ENCODE results near the gene PAOX. TPM values are rescaled to one million over a fixed set of nuclear protein-coding genes. Genes with fewer than 3 reads are reported as not detected.

Gene PAOX
- total and polyA plus RNA-seq, 9 of the 15 experiments (the other 6 are each of a cell fraction or from before 2014, with no cell fraction given), result 0.80 to 6.4 (median 2.6) TPM

- TF ChIP-seq TAF9B (IDR thresholded peaks at IDR 0.05; ENCODE audit: partially characterized antibody), result no peak
- TF ChIP-seq ARNT (IDR thresholded peaks at IDR 0.05), result no peak
- TF ChIP-seq L3MBTL2 (IDR thresholded peaks at IDR 0.05), result peak; percentile 85
- 0 out of 2 replicates have a peak, but pooled peaks have one; percentile 33 for TF ChIP-seq POLR2AphosphoS5 (IDR thresholded peaks at IDR 0.05; ENCODE audit: control insufficient read depth, insufficient read depth, low read depth, low read length)
- no peak; the same call in 1 of the 2 replicates for TF ChIP-seq ELF1 (tag; IDR thresholded peaks at IDR 0.05)
- no peak for TF ChIP-seq PYGO2 (tag; IDR thresholded peaks at IDR 0.05)
- TF ChIP-seq HNRNPL (IDR thresholded peaks at IDR 0.05; ENCODE audit: low read depth, low read length), result no peak
- TF ChIP-seq AFF4 (CRISPR knock-in tag; IDR thresholded peaks at IDR 0.05), result 0 out of 2 replicates have a peak, but pooled peaks have one; percentile 47
- TF ChIP-seq ZNF407 (IDR thresholded peaks at IDR 0.05; ENCODE audit: low read depth), result no peak
- no peak for TF ChIP-seq SMARCA5 (IDR thresholded peaks at IDR 0.05)
- TF ChIP-seq HDAC6 (IDR thresholded peaks at IDR 0.05; ENCODE audit: low read depth, low read length), result no peak
- peak; percentile 90 for TF ChIP-seq EGR1 (conservative IDR thresholded peaks at IDR 0.05)
Observed at GRCh38 chr10:133357285-133358161, 21.5 kb upstream of the PAOX start, which contains the start of gene FUOM (continued).

Data from K562 (cell line).